GM12864 (cell line): Measurements from ENCODE around the gene CHST13.
"Not testable (repeated sequence)": the region's sequence is repeated elsewhere in the genome, so short reads cannot be mapped to it uniquely, and the experiment has no call there.

Experiments used
- DNase-seq: peaks from one replicate; pipeline ENCODE4 v3.0.0-alpha.2; 2011; ENCODE audit warnings: low read depth
- H3K4me3 ChIP-seq: 2 replicates; pipeline ENCODE4 v1.5.1; 2011; ENCODE audit warnings: mild to moderate bottlenecking, low read depth, low read length, control low read depth
- CTCF ChIP-seq: IDR thresholded peaks from 2 replicates; pipeline ENCODE4 v1.5.1; 2011; ENCODE audit warnings: low read depth, mild to moderate bottlenecking, moderate library complexity, low read length, control low read depth, inconsistent platforms; ENCODE audit errors: missing control alignments

The CHST13 gene

GRCh38 chr3:126528800-126529541, 5.0 kb downstream of the CHST13 start:
- TF ChIP-seq CTCF = no peak

DNA sequence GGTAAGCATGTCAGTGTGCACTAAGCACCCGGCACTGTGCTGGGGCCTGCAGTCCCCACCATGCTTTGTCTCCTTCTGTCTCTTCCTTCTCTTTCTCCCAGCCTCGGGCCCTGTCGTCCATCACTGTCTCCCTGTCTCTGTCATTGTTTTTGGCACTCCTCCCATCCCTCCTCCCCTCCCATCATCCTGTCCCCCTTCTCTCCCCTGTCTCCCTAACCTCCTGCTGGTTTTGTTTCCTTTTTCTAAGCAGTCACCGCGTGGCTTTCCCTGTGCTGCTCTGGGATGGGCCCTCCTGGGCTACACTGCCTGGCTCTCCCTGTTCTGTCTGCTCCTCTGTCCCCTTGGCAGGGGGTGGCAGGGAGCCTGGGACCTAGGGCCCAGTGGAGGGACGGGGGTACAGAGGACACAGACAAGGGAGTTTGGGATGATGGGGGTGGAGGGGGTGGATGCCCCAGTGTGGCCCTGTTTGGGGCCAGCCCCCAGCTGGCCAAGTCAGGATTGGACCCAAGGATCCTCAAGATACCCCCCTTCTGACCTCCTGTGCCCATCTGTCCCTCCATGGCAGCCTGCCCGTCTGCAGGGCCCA, 5.7 kb downstream of the CHST13 start:
- DNase-seq = no peak
- H3K4me3 ChIP-seq = no peak overlapping the region
- TF ChIP-seq CTCF = no peak

More at GRCh38 chr3:126528800-126529541, 5.0 kb downstream of the CHST13 start:
- H3K4me3 ChIP-seq = no peak overlapping the region
- DNase-seq = no peak

- H3K4me3 ChIP-seq = no peak overlapping the region
- no peak for DNase-seq
- no peak for TF ChIP-seq CTCF
Observed at GRCh38 chr3:126530171-126531050, 6.5 kb downstream of the CHST13 start.

DNA sequence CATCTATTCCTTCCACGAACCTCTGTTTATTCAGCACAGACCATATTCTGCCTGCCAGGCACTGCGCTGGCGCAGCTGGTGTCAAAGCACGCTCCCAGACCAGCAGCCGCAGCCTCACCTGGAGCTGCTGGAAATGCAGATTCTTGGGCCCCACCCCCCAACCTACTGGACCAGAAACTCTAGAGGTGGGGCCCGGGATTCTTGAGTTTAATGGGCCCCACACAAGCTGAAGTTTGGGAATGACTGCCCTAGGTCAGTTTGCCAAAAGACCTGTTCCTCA, 7.0 kb downstream of the CHST13 start:
- no peak overlapping the region for H3K4me3 ChIP-seq

GRCh38 chr3:126533506-126533905, 9.6 kb downstream of the CHST13 start:
- DNase-seq = no peak
- H3K4me3 ChIP-seq = no peak overlapping the region
- TF ChIP-seq CTCF = no peak

More for the DNA sequence above, 7.0 kb downstream of the CHST13 start:
- no peak for TF ChIP-seq CTCF
- no peak for DNase-seq

DNA sequence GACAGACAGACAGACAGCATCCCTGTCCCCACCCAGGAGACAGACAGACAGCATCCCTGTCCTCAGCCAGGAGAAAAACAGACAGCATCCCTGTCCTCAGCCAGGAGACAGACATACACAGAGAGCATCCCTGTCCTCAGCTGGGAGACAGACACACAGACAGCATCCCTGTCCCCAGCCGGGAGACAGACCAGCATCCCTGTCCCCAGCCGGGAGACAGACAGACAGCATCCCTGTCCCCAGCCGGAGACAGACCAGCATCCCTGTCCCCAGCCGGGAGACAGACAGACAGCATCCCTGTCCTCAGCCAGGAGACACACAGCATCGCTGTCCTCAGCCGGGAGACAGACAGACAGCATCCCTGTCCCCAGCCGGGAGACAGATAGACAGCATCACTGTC, 10.8 kb downstream of the CHST13 start:
- not testable (repeated sequence) for DNase-seq, H3K4me3 ChIP-seq

DNA sequence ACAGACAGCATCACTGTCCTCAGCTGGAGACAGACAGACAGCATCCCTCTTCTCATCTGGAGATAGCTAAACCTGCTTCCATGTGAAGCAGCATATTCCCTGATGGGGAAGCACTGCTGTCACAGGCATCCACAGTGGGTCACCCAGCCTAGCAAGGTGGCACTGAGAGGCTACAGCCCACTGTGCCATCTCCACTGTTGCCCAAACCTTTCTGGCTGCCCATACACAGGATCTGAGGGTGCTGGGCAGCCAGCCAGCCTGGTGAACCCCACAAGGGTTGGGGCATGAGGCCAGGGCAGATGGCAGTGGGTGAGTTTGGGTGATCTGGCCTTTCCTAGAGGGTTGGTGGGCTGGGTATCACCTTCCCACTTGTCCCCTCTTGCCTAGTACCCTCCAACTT, 11.7 kb downstream of the CHST13 start:
- TF ChIP-seq CTCF = no peak
- H3K4me3 ChIP-seq = no peak overlapping the region
- DNase-seq = no peak
